Measurements from ENCODE around the gene ZNF592. TPM values are rescaled to one million over a fixed set of nuclear protein-coding genes. Genes with fewer than 3 reads are reported as not detected.
A peak's percentile ranks its signal among the peaks of the same experiment; 100 is the strongest.

ZNF592 gene
- total and polyA plus RNA-seq, 7 donors, result 13.1 to 43.3 (median 33.8) TPM

GRCh38 chr15:84793431-84794161, 45.2 kb downstream of the ZNF592 start:
- Histone ChIP-seq H3K9me3 (no peaks in the 10 kb centered on the region), H3K27me3 (ENCODE audit: insufficient read depth in 3 of 3, low read length in 2 of 3) (no peaks in the 10 kb centered on the region), H3K36me3 (ENCODE audit: insufficient read depth in 1 of 2, low read depth in 1 of 2) (peaks cover 3 to 65% of the 10 kb centered on the region in 2 donors), H3K4me3 (no peak overlapping the region), H3K4me1 (peaks cover 13% of the 10 kb centered on the region), H3K27ac (no peak overlapping the region)
- TF ChIP-seq CTCF (IDR thresholded peaks at IDR 0.05), result no peak
- no peak for DNase-seq
- ATAC-seq, result no peak
- intact Hi-C loops (cut with DNase I), result no loop called here
- WGBS, 3 donors, result 95 to 98% (median 96%) methylated on average over 7 of the region's 7 CpGs

GRCh38 chr15:84794162-84794547, 45.8 kb downstream of the ZNF592 start:
- ATAC-seq (no peak), DNase-seq (no peak)
- no peak overlapping the region for H3K4me3 ChIP-seq
- no peak for TF ChIP-seq CTCF (IDR thresholded peaks at IDR 0.05)
- H3K4me1 ChIP-seq, result peaks cover 7% of the 10 kb centered on the region
- no peak overlapping the region for H3K27ac ChIP-seq
- H3K27me3 ChIP-seq (ENCODE audit: insufficient read depth in 3 of 3, low read length in 2 of 3), result no peaks in the 10 kb centered on the region
- 78 to 91% (median 82%) methylated on average over 4 of the region's 4 CpGs for WGBS, 3 donors
- peaks cover 3 to 70% of the 10 kb centered on the region in 2 donors for H3K36me3 ChIP-seq (ENCODE audit: insufficient read depth in 1 of 2, low read depth in 1 of 2)
- no peaks in the 10 kb centered on the region for H3K9me3 ChIP-seq
- intact Hi-C loops (cut with DNase I), result no loop called here

GRCh38 chr15:84795186-84795585, 46.8 kb downstream of the ZNF592 start:
- Histone ChIP-seq H3K36me3 (ENCODE audit: insufficient read depth in 1 of 2, low read depth in 1 of 2) (peaks cover 3 to 80% of the 10 kb centered on the region in 2 donors), H3K4me3 (no peak overlapping the region), H3K27me3 (ENCODE audit: insufficient read depth in 3 of 3, low read length in 2 of 3) (no peaks in the 10 kb centered on the region), H3K4me1 (peaks cover 5% of the 10 kb centered on the region), H3K9me3 (no peaks in the 10 kb centered on the region), H3K27ac (no peak overlapping the region)
- 58 to 77% (median 63%) methylated on average over 3 of the region's 3 CpGs for WGBS, 3 donors
- intact Hi-C loops (cut with DNase I), result no loop called here
- no peak for TF ChIP-seq CTCF (IDR thresholded peaks at IDR 0.05)
- DNase-seq (no peak), ATAC-seq (no peak)

- Histone ChIP-seq H3K36me3 (ENCODE audit: insufficient read depth in 1 of 2, low read depth in 1 of 2) (peaks cover 0 to 80% of the 10 kb centered on the region in 2 donors), H3K27me3 (ENCODE audit: insufficient read depth in 3 of 3, low read length in 2 of 3) (no peaks in the 10 kb centered on the region), H3K4me1 (peaks cover 5% of the 10 kb centered on the region), H3K9me3 (no peaks in the 10 kb centered on the region), H3K27ac (no peak overlapping the region), H3K4me3 (no peak overlapping the region)
- 75 to 89% (median 85%) methylated on average over 4 of the region's 4 CpGs for WGBS, 3 donors
- intact Hi-C loops (cut with DNase I), result no loop called here
- no peak for TF ChIP-seq CTCF (IDR thresholded peaks at IDR 0.05)
- ATAC-seq (no peak), DNase-seq (no peak)
Observed at GRCh38 chr15:84797212-84797611, 48.8 kb downstream of the ZNF592 start.

GRCh38 chr15:84797801-84798200, 49.4 kb downstream of the ZNF592 start:
- H3K4me1 ChIP-seq, result peaks cover 5% of the 10 kb centered on the region
- DNase-seq (no peak), ATAC-seq (peak in 1 of 4 donors; percentile 7)
- TF ChIP-seq CTCF (IDR thresholded peaks at IDR 0.05), result no peak
- 79 to 94% (median 92%) methylated on average over 3 of the region's 3 CpGs for WGBS, 3 donors
- peaks cover 0 to 80% of the 10 kb centered on the region in 2 donors for H3K36me3 ChIP-seq (ENCODE audit: insufficient read depth in 1 of 2, low read depth in 1 of 2)
- no peaks in the 10 kb centered on the region for H3K9me3 ChIP-seq
- no peaks in the 10 kb centered on the region for H3K27me3 ChIP-seq (ENCODE audit: insufficient read depth in 3 of 3, low read length in 2 of 3)
- H3K4me3 ChIP-seq, result no peak overlapping the region
- H3K27ac ChIP-seq, result no peak overlapping the region
- intact Hi-C loops (cut with DNase I), result no loop called here
